Neural progenitor cell (in vitro differentiated cells): Measurements from ENCODE around the gene PNKP. TPM values are rescaled to one million over a fixed set of nuclear protein-coding genes. Genes with fewer than 3 reads are reported as not detected.

Experiments
- DNase-seq: peaks from one replicate; pipeline ENCODE4 v3.0.0-alpha.2; 2016; ENCODE audit warnings: low spot score
- H2AFZ ChIP-seq: fragments of 200-600 bp; sonication (generic); replicated peaks from 2 replicates; pipeline ENCODE4 v1.6.1; 2016; ENCODE audit warnings: antibody characterized with exemption
- H3F3A ChIP-seq: fragments of 200-600 bp; sonication (generic); 2 replicates; pipeline ENCODE4 v1.6.1; 2016; ENCODE audit warnings: antibody characterized with exemption, low read depth
- H3K27ac ChIP-seq: fragments of 200-600 bp; sonication (generic); 2 replicates; pipeline ENCODE4 v1.5.1; 2016; ENCODE audit warnings: mild to moderate bottlenecking
- H3K27me3 ChIP-seq: fragments of 200-600 bp; sonication (generic); 2 replicates; pipeline ENCODE4 v1.6.1; 2016; ENCODE audit warnings: mild to moderate bottlenecking, moderate library complexity
- H3K36me3 ChIP-seq: fragments of 200-600 bp; sonication (generic); 2 replicates; pipeline ENCODE4 v1.5.1; 2016
- H3K4me1 ChIP-seq: fragments of 200-600 bp; sonication (generic); 2 replicates; pipeline ENCODE4 v1.6.1; 2016; ENCODE audit warnings: mixed run types
- H3K4me2 ChIP-seq: fragments of 200-600 bp; sonication (generic); 2 replicates; pipeline ENCODE4 v1.6.1; 2016
- H3K4me3 ChIP-seq: fragments of 200-600 bp; sonication (generic); 2 replicates; pipeline ENCODE4 v1.5.1; 2016
- H3K79me2 ChIP-seq: fragments of 200-600 bp; sonication (generic); 2 replicates; pipeline ENCODE4 v1.6.1; 2016; ENCODE audit warnings: low read depth
- H3K9ac ChIP-seq: fragments of 200-600 bp; sonication (generic); 2 replicates; pipeline ENCODE4 v1.6.1; 2016
- H3K9me3 ChIP-seq: fragments of 200-600 bp; sonication (generic); 2 replicates; pipeline ENCODE4 v1.5.1; 2016; ENCODE audit warnings: low read depth
- H4K20me1 ChIP-seq: fragments of 200-600 bp; sonication (generic); 2 replicates; pipeline ENCODE4 v1.6.1; 2016; ENCODE audit warnings: low read depth
- H3K27ac Mint-ChIP-seq: 3 replicates; pipeline ENCODE4 v1.8.0; 2021; ENCODE audit warnings: mixed read lengths
- H3K27me3 Mint-ChIP-seq: 2 replicates; pipeline ENCODE4 v1.8.0; 2022; ENCODE audit warnings: low read depth, mild to moderate bottlenecking, inconsistent platforms, moderate library complexity, mixed read lengths; ENCODE audit not compliant: insufficient read depth
- H3K36me3 Mint-ChIP-seq: 3 replicates; pipeline ENCODE4 v1.8.0; 2021; ENCODE audit warnings: mixed read lengths
- H3K4me1 Mint-ChIP-seq: 3 replicates; pipeline ENCODE4 v1.8.0; 2021; ENCODE audit warnings: mixed read lengths
- H3K4me3 Mint-ChIP-seq: 3 replicates; pipeline ENCODE4 v1.8.0; 2021; ENCODE audit warnings: mild to moderate bottlenecking, moderate library complexity, mixed read lengths
- H3K9me3 Mint-ChIP-seq: 3 replicates; pipeline ENCODE4 v1.8.0; 2020; ENCODE audit warnings: mixed read lengths
- EZH2 ChIP-seq: fragments of 200-600 bp; sonication (generic); IDR thresholded peaks from 2 replicates; pipeline ENCODE4 v1.6.1; 2017; ENCODE audit warnings: antibody characterized with exemption, mild to moderate bottlenecking, moderate library complexity
- EZH2phosphoT487 ChIP-seq: fragments of 200-600 bp; sonication (generic); IDR thresholded peaks from 2 replicates; pipeline ENCODE4 v1.6.1; 2017; ENCODE audit warnings: antibody characterized with exemption
- total RNA-seq: library from RNA; depleted of rRNA; stranded (reverse); fragments of >200 nt; gene quantifications from 2 replicates; pipeline ENCODE4 v1.2.3, GENCODE V29; 2015; ENCODE audit warnings: low replicate concordance
- TF ChIP-seq, protein P1 (sequence below): fragments of 200-600 bp; sonication (generic); IDR thresholded peaks from 2 replicates; pipeline ENCODE4 v1.5.1; 2017; ENCODE audit warnings: antibody characterized with exemption, mild to moderate bottlenecking

PNKP gene
- total RNA-seq, 1 donor from 2014 or later: 41.1 TPM

DNA sequence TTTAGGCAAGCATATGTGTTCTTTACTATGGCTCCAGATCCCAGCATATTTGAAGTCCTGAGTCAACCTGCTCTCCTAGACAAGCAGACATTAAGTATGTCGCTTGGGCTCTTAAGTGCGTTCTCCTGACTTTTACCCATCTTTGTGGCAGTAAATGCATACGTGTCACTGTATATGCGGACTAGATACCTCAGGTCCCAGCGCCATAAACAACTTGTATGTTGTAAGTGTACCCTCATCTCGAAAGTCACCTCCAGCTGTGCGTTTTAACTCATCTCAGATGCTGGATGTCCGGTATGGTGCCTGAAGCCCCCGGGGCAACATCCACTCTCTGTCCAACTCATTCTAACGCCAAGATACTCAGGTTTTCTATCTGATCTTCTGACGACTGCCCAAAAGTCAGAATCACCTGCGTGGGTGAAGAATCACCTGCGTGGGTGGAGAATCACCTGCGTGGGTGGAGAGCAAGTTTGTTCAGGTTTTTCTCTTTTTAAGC is 14.7 kb downstream of the PNKP start:
- Histone ChIP-seq H3K9me3 (no peaks in the 10 kb centered on the region), H3F3A (peaks cover 61% of the 10 kb centered on the region), H3K9ac (peak overlapping the region; percentile 74), H3K27me3 (no peaks in the 10 kb centered on the region), H3K36me3 (no peaks in the 10 kb centered on the region), H3K79me2 (peaks cover 72% of the 10 kb centered on the region), H4K20me1 (peaks cover 64% of the 10 kb centered on the region), H3K27ac (no peak overlapping the region), H3K4me3 (peak overlapping the region; percentile 88), H3K4me1 (peaks cover 12% of the 10 kb centered on the region), H3K4me2 (peak overlapping the region; percentile 98), H2AFZ (no peak overlapping the region)
- DNase-seq: no peak
- Mint-ChIP-seq H3K9me3 (peaks cover 15% of the 10 kb centered on the region), H3K27me3 (peaks cover 24% of the 10 kb centered on the region), H3K27ac (peak overlapping the region; percentile 23), H3K36me3 (peaks cover 30% of the 10 kb centered on the region), H3K4me1 (peaks cover 22% of the 10 kb centered on the region), H3K4me3 (peak overlapping the region; percentile 94)
- TF ChIP-seq EZH2: no peak
- TF ChIP-seq, protein P1, sequence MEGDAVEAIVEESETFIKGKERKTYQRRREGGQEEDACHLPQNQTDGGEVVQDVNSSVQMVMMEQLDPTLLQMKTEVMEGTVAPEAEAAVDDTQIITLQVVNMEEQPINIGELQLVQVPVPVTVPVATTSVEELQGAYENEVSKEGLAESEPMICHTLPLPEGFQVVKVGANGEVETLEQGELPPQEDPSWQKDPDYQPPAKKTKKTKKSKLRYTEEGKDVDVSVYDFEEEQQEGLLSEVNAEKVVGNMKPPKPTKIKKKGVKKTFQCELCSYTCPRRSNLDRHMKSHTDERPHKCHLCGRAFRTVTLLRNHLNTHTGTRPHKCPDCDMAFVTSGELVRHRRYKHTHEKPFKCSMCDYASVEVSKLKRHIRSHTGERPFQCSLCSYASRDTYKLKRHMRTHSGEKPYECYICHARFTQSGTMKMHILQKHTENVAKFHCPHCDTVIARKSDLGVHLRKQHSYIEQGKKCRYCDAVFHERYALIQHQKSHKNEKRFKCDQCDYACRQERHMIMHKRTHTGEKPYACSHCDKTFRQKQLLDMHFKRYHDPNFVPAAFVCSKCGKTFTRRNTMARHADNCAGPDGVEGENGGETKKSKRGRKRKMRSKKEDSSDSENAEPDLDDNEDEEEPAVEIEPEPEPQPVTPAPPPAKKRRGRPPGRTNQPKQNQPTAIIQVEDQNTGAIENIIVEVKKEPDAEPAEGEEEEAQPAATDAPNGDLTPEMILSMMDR: no peak
- TF ChIP-seq EZH2phosphoT487: no peak

DNA sequence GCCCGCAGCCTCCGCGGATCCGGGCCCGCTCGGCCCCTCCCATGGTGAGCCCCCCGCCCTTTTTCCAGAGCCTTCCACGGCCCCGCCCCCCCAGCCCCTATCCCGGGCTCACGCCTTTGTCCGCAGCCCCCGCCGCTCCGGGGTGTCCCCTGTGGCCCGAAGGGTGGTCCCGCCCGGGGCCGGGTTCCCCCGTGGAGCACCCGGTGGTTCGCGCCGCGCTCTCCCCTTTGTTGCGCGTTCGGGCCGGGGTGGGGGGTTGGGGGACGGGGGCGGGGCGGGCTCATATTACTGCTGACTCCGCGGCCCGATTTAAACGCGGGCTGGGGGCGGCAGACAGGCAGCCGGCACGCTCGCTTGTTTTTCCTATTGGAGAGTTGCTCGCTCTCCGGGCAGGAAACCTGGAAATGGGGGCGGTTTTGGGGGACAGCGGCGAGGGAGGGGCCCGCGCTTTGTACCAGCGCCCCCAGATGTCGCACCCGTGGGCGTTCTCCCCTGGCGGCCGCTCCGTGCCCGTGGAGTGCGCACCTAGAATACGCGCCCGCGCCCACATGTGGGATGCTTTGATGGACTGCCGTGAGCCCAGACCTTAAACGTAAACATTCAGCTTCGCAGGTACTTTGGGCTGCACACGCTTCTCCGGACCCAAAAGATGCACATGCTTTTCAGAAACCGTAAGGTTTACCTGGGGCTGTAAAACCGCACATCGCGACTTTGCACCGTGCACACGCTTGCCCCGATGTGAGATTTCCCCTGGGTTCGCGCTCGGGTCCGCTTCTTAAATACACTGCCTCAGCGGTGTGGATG is 15.7 kb downstream of the PNKP start:
- DNase-seq: peak; percentile 88
- Histone ChIP-seq H3K27ac (peak overlapping the region; percentile 98), H4K20me1 (peaks cover 53% of the 10 kb centered on the region), H3F3A (peaks cover 56% of the 10 kb centered on the region), H3K79me2 (peaks cover 72% of the 10 kb centered on the region), H2AFZ (no peak overlapping the region), H3K4me3 (peak overlapping the region; percentile 88), H3K9ac (peak overlapping the region; percentile 74), H3K4me1 (peaks cover 12% of the 10 kb centered on the region), H3K27me3 (no peaks in the 10 kb centered on the region), H3K4me2 (peak overlapping the region; percentile 98), H3K36me3 (no peaks in the 10 kb centered on the region), H3K9me3 (no peaks in the 10 kb centered on the region)
- TF ChIP-seq, protein P1: no peak
- TF ChIP-seq EZH2 (no peak), EZH2phosphoT487 (no peak)
- peaks cover 15% of the 10 kb centered on the region for H3K9me3 Mint-ChIP-seq
- no peak overlapping the region for H3K27ac Mint-ChIP-seq
- peak overlapping the region; percentile 94 for H3K4me3 Mint-ChIP-seq
- peaks cover 22% of the 10 kb centered on the region for H3K4me1 Mint-ChIP-seq
- peaks cover 31% of the 10 kb centered on the region for H3K36me3 Mint-ChIP-seq
- peaks cover 19% of the 10 kb centered on the region for H3K27me3 Mint-ChIP-seq

DNA sequence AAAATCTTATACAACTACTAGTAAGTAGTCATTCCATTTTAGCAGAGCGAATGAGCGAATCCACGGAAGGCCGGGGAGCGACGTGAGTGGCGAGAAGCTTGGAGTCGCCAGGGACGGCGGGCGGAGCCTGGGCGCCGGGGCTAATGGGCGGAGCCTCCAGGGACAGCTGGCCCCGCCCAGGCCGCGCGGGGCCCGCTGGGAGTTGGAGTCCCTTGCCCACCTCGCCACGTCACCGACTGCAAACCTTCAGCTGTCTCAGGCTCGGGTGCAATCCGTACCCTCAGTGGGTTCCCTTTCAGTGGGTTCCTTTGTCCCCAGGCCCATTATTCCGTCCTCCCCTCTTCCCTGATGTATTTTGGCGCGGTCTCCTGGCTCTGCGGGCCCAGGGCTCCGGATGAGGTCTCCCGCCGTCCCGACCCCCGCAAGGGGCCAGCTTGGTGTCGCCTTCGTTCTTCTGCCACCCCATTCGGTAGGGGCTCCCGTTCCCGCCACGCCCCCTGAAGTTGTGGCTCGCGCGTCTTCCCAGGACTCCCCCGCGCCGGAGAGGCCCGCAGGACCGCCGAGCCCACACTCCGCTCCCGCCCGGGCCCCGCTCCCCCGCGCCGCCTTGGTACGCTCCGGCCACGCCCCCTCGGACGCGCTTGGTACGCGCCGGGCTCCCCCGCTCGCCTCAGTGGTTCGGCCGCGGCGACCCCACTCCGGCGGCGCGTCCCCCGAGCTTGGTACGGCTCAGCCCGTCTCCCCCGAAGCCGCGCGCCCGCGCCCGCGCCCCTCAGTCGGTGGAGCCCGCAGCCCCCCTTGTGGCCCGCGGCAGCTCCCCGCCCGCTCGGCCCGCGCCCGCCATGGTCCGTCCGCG is 16.7 kb downstream of the PNKP start, which contains the start of gene PTOV1:
Gene PTOV1 (plus strand): TSS at position 673 of the 856 bp plus-strand sequence.
- Histone ChIP-seq H3K36me3 (no peaks in the 10 kb centered on the region), H4K20me1 (peaks cover 44% of the 10 kb centered on the region), H2AFZ (peak within 1 kb of the TSS; percentile 53), H3K4me1 (peaks cover 12% of the 10 kb centered on the region), H3K4me3 (peak within 1 kb of the TSS; percentile 88), H3K27ac (peak within 1 kb of the TSS; percentile 98), H3K27me3 (no peaks in the 10 kb centered on the region), H3K79me2 (peaks cover 65% of the 10 kb centered on the region), H3K9ac (peak within 1 kb of the TSS; percentile 74), H3K4me2 (peak within 1 kb of the TSS; percentile 98), H3F3A (peaks cover 56% of the 10 kb centered on the region), H3K9me3 (no peaks in the 10 kb centered on the region)
- H3K27ac Mint-ChIP-seq: peak within 1 kb of the TSS; percentile 94
- H3K36me3 Mint-ChIP-seq: peaks cover 33% of the 10 kb centered on the region
- DNase-seq: peak; percentile 96
- H3K4me1 Mint-ChIP-seq: peaks cover 22% of the 10 kb centered on the region
- H3K4me3 Mint-ChIP-seq: peak within 1 kb of the TSS; percentile 94
- TF ChIP-seq EZH2phosphoT487 (no peak), EZH2 (no peak)
- TF ChIP-seq, protein P1: no peak
- H3K9me3 Mint-ChIP-seq: peaks cover 15% of the 10 kb centered on the region
- H3K27me3 Mint-ChIP-seq: peaks cover 16% of the 10 kb centered on the region
